HCT116 (cell line): ENCODE measurements around the gene ADGRE1. TPM values are rescaled to one million over a fixed set of nuclear protein-coding genes. Genes with fewer than 3 reads are reported as not detected.

Source experiments
- ATAC-seq: fragments of 200-7000 bp; cut with Tn5 transposase; 2 replicates; pipeline ENCODE4 v1.9.1; 2020; ENCODE audit warnings: mild to moderate bottlenecking, moderate library complexity
- BruUV-seq: library from RNA; stranded (reverse); fragments of 400-500 nt; replicated peaks from 2 replicates; lab custom pipeline; 2021; lab: Mats Ljungman, UMichigan
- CTCF ChIA-PET: fragments of 300-600 bp; sonication (Branson Sonifier 250); formaldehyde crosslinking; loops from one replicate; lab custom pipeline; 2021; ENCODE audit warnings: antibody characterized with exemption; lab: Charles Lee
- POLR2A ChIA-PET: fragments of 300-600, 350-600 bp; sonication (Branson Sonifier 250); formaldehyde crosslinking; loops from one replicate; lab custom pipeline; 2021; ENCODE audit warnings: antibody characterized with exemption; lab: Charles Lee
- RAD21 ChIA-PET, 2 experiments: fragments of 300-600 bp; sonication (Branson Sonifier 250); formaldehyde crosslinking; loops; one replicate each; lab custom pipeline; 2023; ENCODE audit warnings: low total read pairs in 2 of 2; ENCODE audit not compliant: uncharacterized antibody in 2 of 2, unreplicated experiment in 2 of 2, low non-redundant PET in 1 of 2; lab: Charles Lee
- DNase-seq: peaks from one replicate; pipeline ENCODE4 v3.0.0-alpha.2; 2010; ENCODE audit warnings: low read depth, low spot score
- H2AFZ ChIP-seq: fragments of 200-600 bp; shearing (Covaris generic), sonication (generic); 2 replicates; pipeline ENCODE4 v1.6.1; 2017; ENCODE audit warnings: low read depth, mixed run types, mixed read lengths, antibody characterized with exemption, low read length; ENCODE audit not compliant: poor library complexity, severe bottlenecking
- H3K27ac ChIP-seq: 2 replicates; pipeline ENCODE4 v1.5.1; 2012; ENCODE audit warnings: low read depth, low read length
- H3K27me3 ChIP-seq: fragments of 200-600 bp; sonication (generic); 2 replicates; pipeline ENCODE4 v1.6.1; 2016; ENCODE audit warnings: mixed run types, low read length, mixed read lengths; ENCODE audit not compliant: insufficient read depth
- H3K36me3 ChIP-seq, 2 experiments: fragments of 200-500 bp in 1 of 2; fragments of 200-600 bp in 1 of 2; sonication (Bioruptor generic) in 1 of 2; sonication (generic) in 1 of 2; 2 replicates each; pipeline versions ENCODE4 v1.5.1 to v1.6.1; 2014 to 2016; ENCODE audit warnings: low read length in 2 of 2, inconsistent platforms in 1 of 2, mixed read lengths in 1 of 2, mixed run types in 1 of 2; ENCODE audit not compliant: insufficient read depth in 2 of 2, control insufficient read depth in 1 of 2
- H3K4me1 ChIP-seq, 2 experiments: fragments of 200-600 bp in 1 of 2; sonication (generic) in 1 of 2; 2 replicates each; pipeline versions ENCODE4 v1.5.1 to v1.6.1; 2012 to 2017; ENCODE audit warnings: low read length in 2 of 2, inconsistent platforms in 1 of 2, mild to moderate bottlenecking in 1 of 2, mixed read lengths in 1 of 2, mixed run types in 1 of 2, moderate library complexity in 1 of 2; ENCODE audit not compliant: insufficient read depth in 2 of 2, control insufficient read depth in 1 of 2
- H3K4me2 ChIP-seq: fragments of 200-600 bp; sonication (generic); 2 replicates; pipeline ENCODE4 v1.6.1; 2017; ENCODE audit warnings: mixed run types, low read length, mixed read lengths
- H3K4me3 ChIP-seq, 2 experiments: fragments of 200-600 bp in 1 of 2; sonication (generic) in 1 of 2; replicated peaks in 1 of 2; 2 replicates each; pipeline ENCODE4 v1.5.1; 2011 to 2016; ENCODE audit warnings: low read length in 2 of 2, control low read depth in 1 of 2, low read depth in 1 of 2, mild to moderate bottlenecking in 1 of 2, mixed read lengths in 1 of 2, mixed run types in 1 of 2
- H3K79me2 ChIP-seq: fragments of 200-600 bp; sonication (generic); 2 replicates; pipeline ENCODE4 v1.6.1; 2017; ENCODE audit warnings: mild to moderate bottlenecking, mixed run types, low read length, moderate library complexity, mixed read lengths; ENCODE audit not compliant: insufficient read depth
- H3K9ac ChIP-seq: fragments of 200-600 bp; sonication (generic); 2 replicates; pipeline ENCODE4 v1.6.1; 2016; ENCODE audit warnings: low read length, mixed read lengths
- H3K9me2 ChIP-seq: fragments of 200-600 bp; sonication (generic), shearing (Covaris generic); 2 replicates; pipeline ENCODE4 v1.6.1; 2017; ENCODE audit warnings: mixed run types, mild to moderate bottlenecking, moderate library complexity; ENCODE audit not compliant: insufficient read depth
- H3K9me3 ChIP-seq, 2 experiments: fragments of 200-500 bp in 1 of 2; fragments of 200-600 bp in 1 of 2; sonication (Bioruptor generic) in 1 of 2; sonication (generic) in 1 of 2; 2 replicates each; pipeline ENCODE4 v1.6.1; 2014 to 2017; ENCODE audit warnings: low read length in 2 of 2, mixed read lengths in 2 of 2, inconsistent platforms in 1 of 2, low read depth in 1 of 2, mild to moderate bottlenecking in 1 of 2, mixed run types in 1 of 2, moderate library complexity in 1 of 2; ENCODE audit not compliant: control insufficient read depth in 1 of 2, insufficient read depth in 1 of 2
- H4K20me1 ChIP-seq: fragments of 200-600 bp; sonication (generic), shearing (Covaris generic); 2 replicates; pipeline ENCODE4 v1.6.1; 2017; ENCODE audit warnings: mixed run types, mild to moderate bottlenecking, moderate library complexity; ENCODE audit not compliant: insufficient read depth
- CBX3 ChIP-seq: IDR thresholded peaks from 2 replicates; pipeline ENCODE4 v1.6.1; 2012; ENCODE audit warnings: low read depth
- CEBPB ChIP-seq: IDR thresholded peaks from 2 replicates; pipeline ENCODE4 v1.6.1; 2012; ENCODE audit warnings: low read depth
- CTCF ChIP-seq, 3 experiments: fragments of 200-600 bp in 1 of 3; sonication (generic) in 1 of 3; IDR thresholded peaks in 2 of 3; conservative IDR thresholded peaks in 1 of 3; 2 replicates each; pipeline ENCODE4 v1.5.1; 2012 to 2017; ENCODE audit warnings: low read depth in 2 of 3, low read length in 2 of 3, antibody characterized with exemption in 1 of 3, borderline replicate concordance in 1 of 3, control low read depth in 1 of 3, mild to moderate bottlenecking in 1 of 3, mixed read lengths in 1 of 3, mixed run types in 1 of 3, moderate library complexity in 1 of 3; ENCODE audit not compliant: insufficient read depth in 1 of 3
- ELF1 ChIP-seq: IDR thresholded peaks from 2 replicates; pipeline ENCODE4 v1.6.1; 2012; ENCODE audit warnings: low read depth, borderline replicate concordance
- EZH2 ChIP-seq: fragments of 200-600 bp; sonication (generic); IDR thresholded peaks from 2 replicates; pipeline ENCODE4 v1.6.1; 2017; ENCODE audit warnings: antibody characterized with exemption, mixed run types
- EZH2phosphoT487 ChIP-seq: fragments of 200-600 bp; IDR thresholded peaks from 2 replicates; pipeline ENCODE4 v1.6.1; 2018; ENCODE audit warnings: antibody characterized with exemption, borderline replicate concordance
- FOSL1 ChIP-seq: IDR thresholded peaks from 2 replicates; pipeline ENCODE4 v1.6.1; 2012; ENCODE audit warnings: low read depth
- JUND ChIP-seq: IDR thresholded peaks from 2 replicates; pipeline ENCODE4 v1.6.1; 2012
- POLR2A ChIP-seq: IDR thresholded peaks from 2 replicates; pipeline ENCODE4 v1.7.0; 2011; ENCODE audit warnings: borderline replicate concordance; ENCODE audit not compliant: insufficient read depth, insufficient read length; ENCODE audit errors: extremely low read depth
- POLR2AphosphoS5 ChIP-seq: IDR thresholded peaks from 2 replicates; pipeline ENCODE4 v1.6.1; 2011; ENCODE audit warnings: mild to moderate bottlenecking, low read depth, low read length, moderate library complexity
- RAD21 ChIP-seq: IDR thresholded peaks from 2 replicates; pipeline ENCODE4 v1.6.1; 2012; ENCODE audit warnings: low read depth, mild to moderate bottlenecking
- REST ChIP-seq: IDR thresholded peaks from 2 replicates; pipeline ENCODE4 v1.6.1; 2012; ENCODE audit warnings: low read depth
- SIN3A ChIP-seq: IDR thresholded peaks from 2 replicates; pipeline ENCODE4 v1.6.1; 2012; ENCODE audit warnings: low read depth
- SRF ChIP-seq: IDR thresholded peaks from 2 replicates; pipeline ENCODE4 v1.6.1; 2012; ENCODE audit warnings: low read depth
- TCF7L2 ChIP-seq: IDR thresholded peaks from 2 replicates; pipeline ENCODE4 v1.7.0; 2011; ENCODE audit warnings: borderline replicate concordance, inconsistent platforms; ENCODE audit not compliant: insufficient read depth, insufficient read length; ENCODE audit errors: extremely low read depth
- YY1 ChIP-seq: IDR thresholded peaks from 2 replicates; pipeline ENCODE4 v1.6.1; 2011; ENCODE audit warnings: low read length, low read depth, moderate library complexity, mild to moderate bottlenecking; ENCODE audit not compliant: insufficient replicate concordance; ENCODE audit errors: extremely low read depth
- ZBTB33 ChIP-seq: IDR thresholded peaks from 2 replicates; pipeline ENCODE4 v1.6.1; 2011; ENCODE audit warnings: mild to moderate bottlenecking, low read length, moderate library complexity; ENCODE audit not compliant: insufficient replicate concordance; ENCODE audit errors: extremely low read depth
- ZFX ChIP-seq: fragments of 450-650 bp; IDR thresholded peaks from 2 replicates; pipeline ENCODE4 v1.6.1; 2017
- ZNF274 ChIP-seq: fragments of 200-500 bp; sonication (Bioruptor generic); IDR thresholded peaks from 2 replicates; pipeline ENCODE4 v1.6.1; 2014; ENCODE audit warnings: mild to moderate bottlenecking, low read depth, low read length, inconsistent platforms
- intact Hi-C: fragments of 100-400 bp; cut with micrococcal nuclease; formaldehyde crosslinking; loops from 2 replicates; pipeline ENCODE4 v1.10.0; 2022
- total RNA-seq: library from RNA; stranded (reverse); gene quantifications from one replicate; pipeline ENCODE4 v1.2.1, GENCODE V29; 2021; ENCODE audit not compliant: unreplicated experiment
- TF ChIP-seq, protein P1 (sequence below): IDR thresholded peaks from 2 replicates; pipeline ENCODE4 v1.6.1; 2012

The ADGRE1 gene
- total RNA-seq, 1 experiment from 2014 or later = not detected

DNA sequence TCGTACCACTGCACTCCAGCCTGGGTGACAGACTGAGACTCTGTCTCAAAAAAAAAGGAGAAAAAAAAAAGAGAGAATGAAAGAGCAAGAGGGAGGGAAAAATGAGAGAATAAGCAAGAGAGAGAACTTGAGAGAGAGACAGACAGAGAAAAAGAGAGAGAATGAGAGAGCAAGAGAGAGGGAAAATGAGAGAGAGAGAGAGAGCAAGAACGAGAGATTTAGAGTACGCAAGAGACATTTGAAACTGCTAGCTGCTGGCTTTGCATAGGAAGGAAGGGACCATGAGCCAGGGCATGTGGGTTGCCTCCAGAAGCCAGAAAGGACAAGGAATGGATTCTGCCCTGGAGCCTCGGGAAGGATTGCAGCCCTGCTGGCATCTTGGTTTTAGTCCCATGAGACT, 9.6 kb upstream of the ADGRE1 start:
- BruUV-seq = no TSS peak
- no peak overlapping the region for H3K4me3 ChIP-seq
- H3K9ac ChIP-seq = no peak overlapping the region

More for the DNA sequence above, 9.6 kb upstream of the ADGRE1 start:
- intact Hi-C loops = no loop called here
- Histone ChIP-seq H3K4me1 (no peaks in the 10 kb centered on the region), H2AFZ (no peak overlapping the region), H3K4me2 (no peak overlapping the region), H3K27ac (no peak overlapping the region), H3K9me2 (no peaks in the 10 kb centered on the region), H3K27me3 (no peaks in the 10 kb centered on the region), H3K36me3 (no peaks in the 10 kb centered on the region), H3K79me2 (no peaks in the 10 kb centered on the region), H3K9me3 (no peaks in the 10 kb centered on the region; a peak in 1 of 4 replicates), H4K20me1 (no peaks in the 10 kb centered on the region)
- no peak for ATAC-seq
- no peak for DNase-seq
- TF ChIP-seq REST = no peak
- no peak for TF ChIP-seq ELF1
- TF ChIP-seq CEBPB = no peak
- TF ChIP-seq TCF7L2 = no peak
- no peak for TF ChIP-seq SIN3A
- TF ChIP-seq ZFX = no peak
- TF ChIP-seq ZBTB33 = no peak
- TF ChIP-seq RAD21 = no peak
- no peak for TF ChIP-seq EZH2phosphoT487
- TF ChIP-seq CBX3 = no peak
- no peak for TF ChIP-seq YY1
- TF ChIP-seq SRF = no peak
- TF ChIP-seq ZNF274 = no peak
- no peak for TF ChIP-seq EZH2
- TF ChIP-seq, protein P1, sequence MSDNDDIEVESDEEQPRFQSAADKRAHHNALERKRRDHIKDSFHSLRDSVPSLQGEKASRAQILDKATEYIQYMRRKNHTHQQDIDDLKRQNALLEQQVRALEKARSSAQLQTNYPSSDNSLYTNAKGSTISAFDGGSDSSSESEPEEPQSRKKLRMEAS = no peak
- TF ChIP-seq POLR2A = no peak
- no peak for TF ChIP-seq CTCF (IDR thresholded peaks at IDR 0.05 in 2 of 3, conservative IDR thresholded peaks at IDR 0.05 in 1 of 3; ENCODE audit: borderline replicate concordance in 1 of 3, insufficient read depth in 1 of 3, low read depth in 2 of 3, low read length in 2 of 3)
- TF ChIP-seq POLR2AphosphoS5 = no peak
- TF ChIP-seq JUND = no peak
- TF ChIP-seq FOSL1 = no peak
- CTCF ChIA-PET = no interaction called here
- POLR2A ChIA-PET = no interaction called here
- RAD21 ChIA-PET = no interaction called here
